ENCODE measurements around the gene SLC2A10.

SLC2A10 gene

GRCh38 chr20:46774236-46774635 is 64.8 kb downstream of the SLC2A10 start:
- Histone ChIP-seq H3K36me3 (ENCODE audit: control insufficient read depth, insufficient read depth, low read length) (no peaks in the 10 kb centered on the region), H3K4me3 (ENCODE audit: low read depth, low read length) (no peak overlapping the region), H3K9ac (ENCODE audit: low read length) (no peak overlapping the region), H3K9me3 (ENCODE audit: control insufficient read depth, insufficient read depth, low read depth, low read length) (no peaks in the 10 kb centered on the region), H3K27ac (ENCODE audit: low read depth, low read length) (no peak overlapping the region), H3K27me3 (ENCODE audit: control insufficient read depth, insufficient read depth, low read length) (no peaks in the 10 kb centered on the region), H3K4me1 (ENCODE audit: control insufficient read depth, insufficient read depth, low read length) (peaks cover 3% of the 10 kb centered on the region; the same call in 1 of the 2 replicates)

GRCh38 chr20:46774943-46775560 is 65.6 kb downstream of the SLC2A10 start:
- Histone ChIP-seq H3K27ac (ENCODE audit: low read depth, low read length) (no peak overlapping the region), H3K9me3 (ENCODE audit: control insufficient read depth, insufficient read depth, low read depth, low read length) (no peaks in the 10 kb centered on the region), H3K4me3 (ENCODE audit: low read depth, low read length) (no peak overlapping the region), H3K9ac (ENCODE audit: low read length) (no peak overlapping the region), H3K27me3 (ENCODE audit: control insufficient read depth, insufficient read depth, low read length) (no peaks in the 10 kb centered on the region), H3K36me3 (ENCODE audit: control insufficient read depth, insufficient read depth, low read length) (no peaks in the 10 kb centered on the region), H3K4me1 (ENCODE audit: control insufficient read depth, insufficient read depth, low read length) (peaks cover 3% of the 10 kb centered on the region; the same call in 1 of the 2 replicates)

GRCh38 chr20:46775806-46776205 is 66.4 kb downstream of the SLC2A10 start:
- Histone ChIP-seq H3K27me3 (ENCODE audit: control insufficient read depth, insufficient read depth, low read length) (no peaks in the 10 kb centered on the region), H3K36me3 (ENCODE audit: control insufficient read depth, insufficient read depth, low read length) (no peaks in the 10 kb centered on the region), H3K4me3 (ENCODE audit: low read depth, low read length) (no peak overlapping the region), H3K9me3 (ENCODE audit: control insufficient read depth, insufficient read depth, low read depth, low read length) (no peaks in the 10 kb centered on the region), H3K9ac (ENCODE audit: low read length) (no peak overlapping the region), H3K27ac (ENCODE audit: low read depth, low read length) (no peak overlapping the region), H3K4me1 (ENCODE audit: control insufficient read depth, insufficient read depth, low read length) (peaks cover 3% of the 10 kb centered on the region; the same call in 1 of the 2 replicates)

GRCh38 chr20:46777331-46777730 is 67.9 kb downstream of the SLC2A10 start:
- Histone ChIP-seq H3K4me1 (ENCODE audit: control insufficient read depth, insufficient read depth, low read length) (peaks cover 3% of the 10 kb centered on the region; the same call in 1 of the 2 replicates), H3K27me3 (ENCODE audit: control insufficient read depth, insufficient read depth, low read length) (no peaks in the 10 kb centered on the region)

GRCh38 chr20:46779831-46780230 is 70.4 kb downstream of the SLC2A10 start:
- Histone ChIP-seq H3K4me3 (ENCODE audit: low read depth, low read length) (no peak overlapping the region), H3K27me3 (ENCODE audit: control insufficient read depth, insufficient read depth, low read length) (no peaks in the 10 kb centered on the region), H3K27ac (ENCODE audit: low read depth, low read length) (no peak overlapping the region), H3K36me3 (ENCODE audit: control insufficient read depth, insufficient read depth, low read length) (no peaks in the 10 kb centered on the region), H3K9ac (ENCODE audit: low read length) (no peak overlapping the region), H3K4me1 (ENCODE audit: control insufficient read depth, insufficient read depth, low read length) (peaks cover 3% of the 10 kb centered on the region; the same call in 1 of the 2 replicates), H3K9me3 (ENCODE audit: control insufficient read depth, insufficient read depth, low read depth, low read length) (no peaks in the 10 kb centered on the region)

More at GRCh38 chr20:46777331-46777730, 67.9 kb downstream of the SLC2A10 start:
- Histone ChIP-seq H3K27ac (ENCODE audit: low read depth, low read length) (no peak overlapping the region), H3K36me3 (ENCODE audit: control insufficient read depth, insufficient read depth, low read length) (no peaks in the 10 kb centered on the region), H3K9me3 (ENCODE audit: control insufficient read depth, insufficient read depth, low read depth, low read length) (no peaks in the 10 kb centered on the region), H3K4me3 (ENCODE audit: low read depth, low read length) (no peak overlapping the region), H3K9ac (ENCODE audit: low read length) (no peak overlapping the region)

GRCh38 chr20:46784436-46785127 is 75.1 kb downstream of the SLC2A10 start:
- Histone ChIP-seq H3K27ac (ENCODE audit: low read depth, low read length) (no peak overlapping the region), H3K9ac (ENCODE audit: low read length) (no peak overlapping the region), H3K4me3 (ENCODE audit: low read depth, low read length) (no peak overlapping the region), H3K9me3 (ENCODE audit: control insufficient read depth, insufficient read depth, low read depth, low read length) (no peaks in the 10 kb centered on the region), H3K36me3 (ENCODE audit: control insufficient read depth, insufficient read depth, low read length) (no peaks in the 10 kb centered on the region), H3K27me3 (ENCODE audit: control insufficient read depth, insufficient read depth, low read length) (no peaks in the 10 kb centered on the region), H3K4me1 (ENCODE audit: control insufficient read depth, insufficient read depth, low read length) (no peaks in the 10 kb centered on the region)
